NT2/D1 (cell line): ENCODE data around the gene PEAK1.

Experiments
- SUZ12 ChIP-seq: IDR thresholded peaks from 2 replicates; pipeline ENCODE4 v1.6.1; 2011; ENCODE audit not compliant: insufficient read length, insufficient read depth; ENCODE audit errors: extremely low read depth
- YY1 ChIP-seq: IDR thresholded peaks from 2 replicates; pipeline ENCODE4 v1.6.1; 2011; ENCODE audit not compliant: insufficient read length, insufficient read depth
- ZNF274 ChIP-seq: IDR thresholded peaks from 2 replicates; pipeline ENCODE4 v1.6.1; 2011; ENCODE audit warnings: mild to moderate bottlenecking, low read depth, low read length

- TF ChIP-seq ZNF274 (no peak), YY1 (no peak), SUZ12 (no peak)
These were observed 275.3 kb downstream of the PEAK1 start for GRCh38 chr15:77144492-77145070.
